Mesothelial cell of epicardium (in vitro differentiated cells): Measurements from ENCODE around the gene PDLIM7. TPM values are rescaled to one million over a fixed set of nuclear protein-coding genes. Genes with fewer than 3 reads are reported as not detected.
"Not testable (repeated sequence)": the region's sequence is repeated elsewhere in the genome, so short reads cannot be mapped to it uniquely, and the experiment has no call there.

Experiments
- DNase-seq, 2 experiments: peaks; one replicate each; pipeline ENCODE4 v3.0.0; 2021; ENCODE audit warnings: low spot score in 2 of 2; ENCODE audit not compliant: unreplicated experiment in 2 of 2
- H3K27ac Mint-ChIP-seq: 2 replicates; pipeline ENCODE4 v1.8.0; 2021; ENCODE audit warnings: mixed read lengths
- H3K27me3 Mint-ChIP-seq: 2 replicates; pipeline ENCODE4 v1.8.0; 2021; ENCODE audit warnings: low read depth, mixed read lengths
- H3K36me3 Mint-ChIP-seq: 2 replicates; pipeline ENCODE4 v1.8.0; 2021; ENCODE audit warnings: mixed read lengths
- H3K4me1 Mint-ChIP-seq: 2 replicates; pipeline ENCODE4 v1.8.0; 2021; ENCODE audit warnings: mixed read lengths
- H3K4me3 Mint-ChIP-seq: 2 replicates; pipeline ENCODE4 v1.8.0; 2021; ENCODE audit warnings: mild to moderate bottlenecking, moderate library complexity, mixed read lengths
- H3K9me3 Mint-ChIP-seq: 2 replicates; pipeline ENCODE4 v1.8.0; 2021; ENCODE audit warnings: mixed read lengths
- total RNA-seq: library from RNA; stranded (reverse); gene quantifications from 3 replicates; pipeline ENCODE4 v1.2.1, GENCODE V29; 2021
- TF ChIP-seq, protein P1 (sequence below): fragments of 200-600 bp; sonication (generic); IDR thresholded peaks from one replicate; pipeline ENCODE4 v1.5.0; 2021; ENCODE audit warnings: antibody characterized with exemption; ENCODE audit not compliant: unreplicated experiment

The PDLIM7 gene
- total RNA-seq, 1 donor from 2014 or later = 494 TPM

DNA sequence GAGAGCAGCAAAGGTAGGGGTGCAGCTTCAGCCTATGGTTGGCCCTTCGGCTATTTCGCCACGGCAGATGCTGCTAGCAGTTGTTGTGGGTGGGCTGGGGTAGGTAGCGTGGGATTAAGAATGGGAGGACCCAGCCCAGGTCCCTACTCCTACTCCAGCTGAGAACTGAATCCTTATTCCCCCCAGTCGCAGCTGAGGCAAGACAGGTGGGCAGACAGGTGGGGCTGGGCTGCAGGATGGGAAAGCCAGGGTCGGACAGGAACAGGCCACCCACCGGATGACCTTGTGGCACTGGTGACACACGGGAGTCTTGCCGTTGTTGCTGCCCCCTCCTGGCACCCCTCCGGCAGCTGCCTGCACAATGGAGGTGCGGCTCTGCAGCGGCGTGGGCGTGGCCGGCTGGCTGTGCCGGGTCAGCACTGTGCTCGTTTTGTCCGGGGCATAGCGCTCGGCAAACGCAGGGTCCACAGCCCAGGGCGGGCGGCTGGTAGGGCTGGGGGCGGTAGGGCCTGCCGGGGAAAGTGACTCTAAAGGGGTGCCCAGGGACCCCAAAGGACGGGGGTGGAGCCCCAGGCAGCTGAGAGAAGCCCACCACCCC, 8.2 kb downstream of the PDLIM7 start:
- DNase-seq = no peak
- TF ChIP-seq, protein P1, sequence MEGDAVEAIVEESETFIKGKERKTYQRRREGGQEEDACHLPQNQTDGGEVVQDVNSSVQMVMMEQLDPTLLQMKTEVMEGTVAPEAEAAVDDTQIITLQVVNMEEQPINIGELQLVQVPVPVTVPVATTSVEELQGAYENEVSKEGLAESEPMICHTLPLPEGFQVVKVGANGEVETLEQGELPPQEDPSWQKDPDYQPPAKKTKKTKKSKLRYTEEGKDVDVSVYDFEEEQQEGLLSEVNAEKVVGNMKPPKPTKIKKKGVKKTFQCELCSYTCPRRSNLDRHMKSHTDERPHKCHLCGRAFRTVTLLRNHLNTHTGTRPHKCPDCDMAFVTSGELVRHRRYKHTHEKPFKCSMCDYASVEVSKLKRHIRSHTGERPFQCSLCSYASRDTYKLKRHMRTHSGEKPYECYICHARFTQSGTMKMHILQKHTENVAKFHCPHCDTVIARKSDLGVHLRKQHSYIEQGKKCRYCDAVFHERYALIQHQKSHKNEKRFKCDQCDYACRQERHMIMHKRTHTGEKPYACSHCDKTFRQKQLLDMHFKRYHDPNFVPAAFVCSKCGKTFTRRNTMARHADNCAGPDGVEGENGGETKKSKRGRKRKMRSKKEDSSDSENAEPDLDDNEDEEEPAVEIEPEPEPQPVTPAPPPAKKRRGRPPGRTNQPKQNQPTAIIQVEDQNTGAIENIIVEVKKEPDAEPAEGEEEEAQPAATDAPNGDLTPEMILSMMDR = no peak
- Mint-ChIP-seq H3K9me3 (no peaks in the 10 kb centered on the region), H3K36me3 (peaks cover 43% of the 10 kb centered on the region), H3K27ac (no peak overlapping the region), H3K4me1 (peaks cover 25% of the 10 kb centered on the region), H3K27me3 (no peaks in the 10 kb centered on the region), H3K4me3 (no peak overlapping the region)

DNA sequence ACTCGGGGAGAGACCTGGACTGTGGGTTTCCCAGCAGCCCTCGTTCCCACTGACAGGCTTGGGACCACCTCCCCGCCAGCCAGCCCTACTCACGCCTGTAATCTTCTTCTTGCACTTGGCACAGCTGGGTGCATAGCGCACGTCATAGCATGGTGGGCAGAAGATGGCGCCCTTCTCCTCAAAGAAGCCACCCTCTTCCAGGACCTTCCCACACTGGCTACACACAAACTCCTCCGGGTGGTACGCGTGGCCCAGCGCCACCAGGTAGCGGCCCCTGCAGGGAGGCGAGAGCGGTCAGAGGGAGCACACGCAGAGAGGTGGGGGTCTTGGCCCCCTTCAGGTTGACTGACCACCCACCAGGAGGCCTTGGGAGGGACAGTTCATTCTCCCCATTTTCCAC, 9.4 kb downstream of the PDLIM7 start:
- DNase-seq = no peak

DNA sequence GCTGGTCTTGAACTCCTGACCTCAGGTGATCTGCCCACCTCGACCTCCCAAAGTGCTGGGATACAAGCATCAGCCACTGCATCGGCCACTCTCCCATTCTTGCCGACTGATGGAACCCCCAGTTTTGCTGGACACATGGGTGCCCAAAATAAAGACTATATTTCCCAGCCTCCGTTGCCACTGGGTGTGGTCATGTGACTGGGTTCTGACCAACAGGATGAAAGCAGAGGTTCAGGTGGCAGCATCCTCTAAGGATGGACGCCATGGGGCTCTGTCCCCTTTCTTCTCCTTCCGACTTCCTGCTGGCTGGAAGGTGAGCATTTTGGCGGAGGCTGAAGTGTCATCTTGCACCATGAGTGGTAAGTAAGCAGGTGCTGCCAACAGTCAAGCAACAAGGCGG, 10.3 kb downstream of the PDLIM7 start:
- Mint-ChIP-seq H3K27me3 (no peaks in the 10 kb centered on the region), H3K36me3 (peaks cover 46% of the 10 kb centered on the region), H3K27ac (no peak overlapping the region), H3K9me3 (no peaks in the 10 kb centered on the region), H3K4me3 (no peak overlapping the region), H3K4me1 (peaks cover 20% of the 10 kb centered on the region)
- TF ChIP-seq, protein P1 = no peak
- DNase-seq = no peak

More for the DNA sequence above, 9.4 kb downstream of the PDLIM7 start:
- TF ChIP-seq, protein P1 = no peak
- Mint-ChIP-seq H3K27me3 (no peaks in the 10 kb centered on the region), H3K4me1 (peaks cover 18% of the 10 kb centered on the region), H3K4me3 (no peak overlapping the region), H3K9me3 (no peaks in the 10 kb centered on the region), H3K27ac (no peak overlapping the region), H3K36me3 (peaks cover 46% of the 10 kb centered on the region)

DNA sequence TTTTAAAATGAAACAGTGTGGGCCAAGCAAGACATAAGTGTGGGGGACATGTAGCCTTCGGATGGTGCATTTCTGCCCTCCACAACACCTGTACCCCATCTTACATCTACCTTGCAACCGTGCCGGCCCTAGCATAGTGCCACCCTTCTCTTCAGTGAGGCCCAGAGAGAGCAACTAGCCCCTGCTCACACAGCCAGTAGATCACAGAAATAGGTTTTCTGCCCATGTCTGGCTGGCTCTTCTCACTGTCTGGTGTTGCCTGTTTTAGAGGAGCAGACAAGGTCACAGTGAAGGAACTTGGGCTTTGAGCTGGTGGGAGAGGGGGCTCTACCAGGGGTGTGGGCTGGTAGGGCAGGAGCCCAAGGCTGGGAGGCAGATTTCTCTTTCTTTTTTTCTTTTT, 11.1 kb downstream of the PDLIM7 start:
- Mint-ChIP-seq H3K36me3 (peaks cover 44% of the 10 kb centered on the region), H3K27ac (no peak overlapping the region), H3K9me3 (no peaks in the 10 kb centered on the region), H3K4me3 (no peak overlapping the region), H3K27me3 (no peaks in the 10 kb centered on the region), H3K4me1 (peaks cover 18% of the 10 kb centered on the region)
- TF ChIP-seq, protein P1 = no peak
- DNase-seq = no peak

DNA sequence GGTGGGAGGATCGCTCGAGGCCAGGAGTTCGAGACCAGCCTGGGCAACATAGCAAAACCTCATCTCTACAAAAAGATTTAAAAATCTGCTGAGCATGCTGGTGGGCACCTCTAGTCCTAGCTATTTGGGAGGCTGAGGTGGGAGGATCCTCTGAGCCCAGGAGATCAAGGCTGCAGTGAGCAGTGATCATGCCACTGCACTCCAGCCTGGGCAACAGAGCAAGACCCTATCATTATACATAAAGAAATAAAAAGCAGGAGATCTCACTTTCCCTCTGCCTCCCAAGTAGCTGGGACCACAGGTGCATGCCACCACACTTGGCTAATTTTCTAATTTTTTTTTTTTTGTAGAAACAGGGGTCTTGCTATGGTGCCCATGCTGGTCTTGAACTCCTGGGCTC, 11.7 kb downstream of the PDLIM7 start:
- DNase-seq, H3K9me3 Mint-ChIP-seq, H3K27me3 Mint-ChIP-seq, H3K4me3 Mint-ChIP-seq: not testable (repeated sequence)
- H3K36me3 Mint-ChIP-seq = peaks cover 42% of the 10 kb centered on the region
- H3K4me1 Mint-ChIP-seq = peaks cover 16% of the 10 kb centered on the region
- H3K27ac Mint-ChIP-seq = peak overlapping the region; percentile 43

DNA sequence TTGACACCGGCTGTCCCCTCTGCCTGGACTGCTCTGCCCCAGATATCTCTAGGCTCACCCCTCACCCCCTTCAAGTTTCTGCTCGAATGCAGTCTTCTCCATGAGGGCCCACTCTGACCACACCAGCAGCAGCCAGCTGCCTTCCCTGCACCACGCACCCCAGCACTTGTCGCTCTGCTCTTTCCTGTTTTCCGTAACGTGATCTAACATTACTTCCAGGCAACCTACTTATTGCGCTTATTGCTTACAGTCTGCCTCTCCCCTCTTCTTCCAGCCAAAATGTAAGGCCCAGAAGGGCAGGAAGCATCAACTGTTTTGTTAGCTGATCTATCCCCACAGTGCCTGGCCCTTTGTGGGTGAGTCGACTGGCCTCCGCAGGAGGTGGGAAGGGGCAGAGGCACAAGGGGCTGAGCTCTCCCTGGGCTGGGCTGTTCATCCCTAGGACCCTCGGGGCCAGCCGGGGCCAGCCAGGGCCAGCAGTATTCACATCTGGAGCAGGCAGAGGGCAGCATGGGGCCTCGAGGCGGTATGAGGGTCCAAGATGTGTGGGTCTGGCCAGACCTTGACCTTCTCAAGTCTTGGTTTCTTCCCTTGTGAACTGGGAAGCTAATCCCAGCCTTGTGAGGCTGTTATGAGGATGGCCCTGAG, 12.4 kb downstream of the PDLIM7 start:
- TF ChIP-seq, protein P1 = no peak
- H3K4me1 Mint-ChIP-seq = peaks cover 16% of the 10 kb centered on the region
- H3K9me3 Mint-ChIP-seq = no peaks in the 10 kb centered on the region
- H3K27ac Mint-ChIP-seq = peak overlapping the region; percentile 43
- DNase-seq = no peak
- peaks cover 42% of the 10 kb centered on the region for H3K36me3 Mint-ChIP-seq
- H3K27me3 Mint-ChIP-seq = no peaks in the 10 kb centered on the region
- no peak overlapping the region for H3K4me3 Mint-ChIP-seq
